MG63 (cell line): ENCODE data around the gene TXNRD3. TPM values are rescaled to one million over a fixed set of nuclear protein-coding genes. Genes with fewer than 3 reads are reported as not detected.

Source experiments
- DNase-seq: peaks from one replicate; pipeline ENCODE4 v3.0.0-alpha.2; 2020
- H3K27me3 ChIP-seq: fragments of 250-450 bp; sonication (Bioruptor Pico); 2 replicates; pipeline ENCODE4 v1.5.1; 2020; ENCODE audit warnings: mild to moderate bottlenecking, moderate library complexity
- H3K36me3 ChIP-seq: fragments of 250-450 bp; sonication (Bioruptor Pico); 2 replicates; pipeline ENCODE4 v1.5.1; 2020; ENCODE audit warnings: mild to moderate bottlenecking, moderate library complexity
- H3K4me3 ChIP-seq: fragments of 250-450 bp; sonication (Bioruptor Pico); 2 replicates; pipeline ENCODE4 v1.5.1; 2020; ENCODE audit warnings: mild to moderate bottlenecking, moderate library complexity
- H3K9me3 ChIP-seq: fragments of 250-450 bp; sonication (Bioruptor Pico); 2 replicates; pipeline ENCODE4 v1.5.1; 2020; ENCODE audit warnings: mild to moderate bottlenecking, moderate library complexity
- total RNA-seq: library from RNA; depleted of rRNA; stranded (reverse); fragments of >200 nt; shearing (Covaris generic); gene quantifications from 2 replicates; pipeline ENCODE4 v1.2.3, GENCODE V29; 2014; ENCODE audit warnings: low replicate concordance; rRNA removed

The TXNRD3 gene
- total RNA-seq: 11.4 and 15.9 TPM in 2 replicates

DNA sequence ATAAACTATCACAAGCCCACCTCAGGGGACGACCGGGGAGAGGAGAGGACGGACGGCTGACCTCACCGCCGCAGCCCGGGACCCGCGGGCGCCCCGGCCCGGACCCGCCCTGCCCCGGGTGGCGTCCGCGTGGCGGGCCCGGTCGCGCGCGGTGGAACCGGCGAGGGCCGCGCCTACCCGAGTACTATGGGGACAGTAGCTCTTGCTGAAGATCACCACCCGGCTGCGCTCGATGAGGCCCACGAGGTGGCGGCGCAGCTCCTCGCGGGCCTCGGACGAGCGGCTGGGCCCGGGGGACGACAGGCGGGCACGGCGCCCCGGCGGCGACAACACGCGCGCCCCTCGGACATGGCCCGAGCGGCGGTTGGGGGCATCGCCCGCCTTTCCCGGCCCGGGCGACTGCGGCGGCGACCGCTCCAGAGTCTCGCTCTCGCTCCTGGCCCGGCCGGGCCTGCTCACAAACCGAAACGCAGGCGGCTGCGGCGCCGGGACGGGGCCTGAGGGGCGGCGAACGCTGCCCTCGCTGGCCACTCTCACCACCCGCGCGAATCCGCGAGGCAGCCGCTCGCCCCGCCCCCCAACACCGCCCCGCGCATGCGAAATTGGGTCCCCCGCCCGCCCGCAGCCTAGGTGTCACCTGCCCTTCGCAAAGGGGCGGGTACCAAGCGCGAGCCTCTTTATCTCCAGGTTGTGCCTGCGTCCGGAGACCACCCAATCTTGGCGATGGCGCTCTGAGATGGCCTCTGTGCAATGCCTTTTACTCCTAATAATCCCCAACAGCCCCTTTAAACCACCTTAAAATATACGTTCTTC is at the start of gene TXNRD3:
Gene TXNRD3, minus strand, starts transcription at position 554 of the 813 bp plus-strand sequence.
- H3K4me3 ChIP-seq: peak within 1 kb of the TSS; percentile 59
- H3K27me3 ChIP-seq: no peaks in the 10 kb centered on the region
- no peaks in the 10 kb centered on the region; the same call in 1 of the 2 replicates for H3K36me3 ChIP-seq
- peak; percentile 86 for DNase-seq
- H3K9me3 ChIP-seq: peaks cover 6% of the 10 kb centered on the region; the same call in 1 of the 2 replicates

DNA sequence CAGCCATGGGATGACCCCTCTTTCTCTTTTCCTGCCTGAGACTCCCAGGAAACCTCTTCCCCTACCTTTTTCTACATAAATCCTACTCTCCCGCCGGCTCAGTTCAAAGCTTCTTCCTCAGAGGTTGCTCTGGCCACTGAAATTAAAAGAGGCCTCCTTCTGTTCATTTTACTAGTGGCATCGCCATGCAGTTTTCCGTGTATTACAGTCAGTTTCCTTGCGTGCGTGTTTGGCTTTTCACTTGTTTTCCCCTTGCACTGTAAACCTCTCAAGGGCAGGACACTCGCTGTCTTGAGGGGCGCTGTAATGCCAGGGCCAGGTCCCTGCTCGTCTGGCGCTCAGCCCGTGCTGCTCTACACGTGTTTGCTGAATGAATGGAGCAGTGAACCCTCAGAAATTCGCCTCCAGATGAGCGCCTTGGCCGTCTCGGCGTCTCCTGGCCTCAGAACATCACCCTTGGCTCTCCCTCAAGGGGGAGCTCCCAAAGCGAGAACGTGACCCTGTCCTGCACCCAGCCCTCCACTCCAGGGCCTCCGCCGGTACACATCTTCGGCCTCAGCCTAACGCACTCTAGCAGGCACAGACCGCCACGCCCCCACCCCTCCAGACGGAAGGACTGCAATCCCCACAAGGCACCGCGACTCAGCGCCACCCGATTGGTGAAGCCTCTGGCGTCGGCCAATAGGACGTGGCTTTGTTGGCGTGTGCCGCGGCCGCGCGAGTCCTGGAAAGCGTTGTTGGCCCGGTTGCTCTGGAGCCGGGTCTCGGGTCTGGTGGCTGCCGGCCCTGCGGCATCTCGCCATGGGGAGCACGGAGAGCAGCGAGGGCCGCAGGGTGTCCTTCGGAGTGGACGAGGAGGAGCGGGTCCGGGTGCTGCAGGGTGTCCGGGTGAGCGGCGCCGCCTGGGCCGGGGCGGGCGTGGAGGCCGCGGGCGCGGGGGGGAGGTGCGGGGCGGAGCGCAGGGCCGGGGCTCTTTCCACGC is 48.9 kb upstream of the TXNRD3 start, which contains the start of gene CHCHD6:
Gene CHCHD6, plus strand, starts transcription at position 729 of the 982 bp plus-strand sequence. Its CDS starts 73 bp downstream, at position 802.
- peaks cover 7% of the 10 kb centered on the region; the same call in 1 of the 2 replicates for H3K27me3 ChIP-seq
- H3K9me3 ChIP-seq: peaks cover 6% of the 10 kb centered on the region; the same call in 1 of the 2 replicates
- H3K4me3 ChIP-seq: peak within 1 kb of the TSS; percentile 83
- peaks cover 5% of the 10 kb centered on the region for H3K36me3 ChIP-seq
- peak; percentile 99 for DNase-seq

DNA sequence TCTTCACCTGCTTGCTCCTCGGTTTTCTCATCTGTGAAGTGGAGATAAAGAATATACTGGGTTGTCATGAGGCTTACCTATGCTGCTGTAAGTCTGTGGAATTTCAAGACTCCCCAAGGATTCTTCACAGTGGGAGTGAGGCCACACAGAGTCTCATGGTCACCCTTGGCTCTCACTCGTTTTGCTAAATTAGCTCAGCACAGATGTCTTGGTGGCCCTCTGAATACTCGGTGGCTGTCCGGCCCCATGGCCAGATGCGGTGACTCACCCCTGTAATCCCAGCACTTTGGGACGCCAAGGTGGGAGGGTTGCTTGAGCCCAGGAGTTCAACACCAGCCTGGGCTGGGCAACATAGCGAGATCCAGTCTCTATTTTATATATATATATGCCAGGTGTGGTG is 44.1 kb upstream of the TXNRD3 start:
- DNase-seq: no peak
- H3K36me3 ChIP-seq: no peaks in the 10 kb centered on the region
- peaks cover 6% of the 10 kb centered on the region for H3K9me3 ChIP-seq
- H3K27me3 ChIP-seq: peaks cover 34% of the 10 kb centered on the region
- H3K4me3 ChIP-seq: no peak overlapping the region

DNA sequence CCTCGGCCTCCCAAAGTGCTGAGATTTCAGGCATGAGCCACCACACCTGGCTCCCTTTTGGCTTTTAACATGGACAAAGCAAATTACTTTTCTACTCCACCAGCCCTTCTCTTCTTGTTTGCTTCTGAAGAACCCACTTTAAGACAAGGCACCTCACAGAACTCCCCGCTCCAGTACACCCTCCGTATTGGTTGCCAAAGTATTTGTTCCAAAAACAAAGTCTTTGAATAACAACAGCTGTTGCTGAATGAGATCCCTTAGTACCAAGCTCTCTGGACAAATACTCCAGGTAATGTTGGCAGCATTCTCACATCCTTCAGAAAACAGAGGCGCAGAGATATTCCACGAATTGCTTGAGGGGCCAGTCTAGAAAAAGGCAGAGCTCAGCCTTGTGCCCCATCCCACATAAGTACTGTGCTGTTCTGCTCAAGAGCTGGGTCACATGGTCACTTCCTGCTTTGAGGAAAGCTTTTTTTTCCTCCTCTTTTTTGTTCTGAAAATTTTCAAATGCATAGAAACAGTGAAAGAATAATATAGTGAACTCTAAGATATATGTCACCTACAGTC is 41.9 kb upstream of the TXNRD3 start:
- H3K27me3 ChIP-seq: peaks cover 42% of the 10 kb centered on the region
- H3K9me3 ChIP-seq: peaks cover 6% of the 10 kb centered on the region
- no peak for DNase-seq
- no peak overlapping the region for H3K4me3 ChIP-seq
- no peaks in the 10 kb centered on the region for H3K36me3 ChIP-seq

DNA sequence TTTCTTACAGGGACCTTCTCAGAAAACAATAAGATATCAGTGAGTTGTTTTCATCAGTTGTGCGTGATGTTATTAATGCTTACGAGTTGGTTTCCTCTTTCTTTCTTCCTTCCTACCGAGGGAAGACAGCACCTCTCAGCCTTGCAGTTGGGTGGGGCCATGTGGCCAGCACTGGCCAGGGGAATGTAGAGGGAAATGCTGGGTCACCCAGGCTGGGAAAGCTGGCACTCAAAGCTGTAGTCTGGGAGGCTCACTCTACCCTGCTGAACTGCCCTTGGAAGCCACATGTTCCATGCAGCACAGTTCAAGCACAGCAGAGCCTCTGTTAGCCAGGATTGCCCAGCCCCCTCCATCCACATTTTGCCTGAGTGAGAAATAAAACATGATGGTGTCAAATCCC is 39.0 kb upstream of the TXNRD3 start:
- Histone ChIP-seq H3K9me3 (no peaks in the 10 kb centered on the region; the same call in 1 of the 2 replicates), H3K36me3 (no peaks in the 10 kb centered on the region), H3K4me3 (no peak overlapping the region), H3K27me3 (peaks cover 38% of the 10 kb centered on the region)
- no peak for DNase-seq

DNA sequence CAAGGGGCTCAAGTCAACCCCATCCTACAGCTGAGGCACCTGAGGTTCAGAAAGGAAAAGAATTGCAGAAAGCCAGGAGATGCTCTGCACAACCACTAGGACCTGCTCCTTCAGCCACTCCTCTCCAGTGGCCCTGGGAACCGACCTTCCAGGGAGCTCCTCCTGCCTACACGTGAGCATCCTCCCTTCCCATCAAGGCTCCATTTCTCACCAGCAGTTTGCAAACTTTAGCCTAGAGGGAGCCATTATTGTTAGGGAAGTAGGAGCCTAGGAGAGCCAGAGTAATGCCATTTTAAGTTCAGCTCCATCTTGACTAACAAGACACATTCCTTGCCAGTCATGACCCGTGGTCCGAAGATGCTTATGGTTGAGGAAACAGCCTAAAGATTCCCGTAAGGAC is 37.9 kb upstream of the TXNRD3 start:
- Histone ChIP-seq H3K4me3 (no peak overlapping the region), H3K9me3 (no peaks in the 10 kb centered on the region; the same call in 1 of the 2 replicates), H3K27me3 (peaks cover 41% of the 10 kb centered on the region), H3K36me3 (no peaks in the 10 kb centered on the region)
- DNase-seq: no peak

DNA sequence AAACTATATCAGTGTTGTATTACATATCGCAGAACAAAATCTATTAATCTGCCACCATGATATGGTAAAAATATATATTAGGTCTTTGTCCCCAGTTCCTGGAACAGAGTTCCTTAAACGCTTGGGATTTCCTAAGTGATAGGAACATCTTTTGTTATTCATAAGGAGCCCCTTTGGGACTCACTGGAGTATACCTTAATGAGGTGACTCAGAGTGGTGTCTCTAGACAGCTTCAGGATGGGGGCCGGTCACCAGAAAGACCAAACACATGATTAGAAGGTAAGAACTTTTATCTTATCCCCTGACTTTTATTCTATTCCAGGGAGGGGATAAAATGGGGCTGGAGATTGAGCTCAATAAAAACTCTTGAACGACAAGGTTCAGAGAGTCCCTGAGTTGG is 36.8 kb upstream of the TXNRD3 start:
- H3K36me3 ChIP-seq: no peaks in the 10 kb centered on the region
- no peaks in the 10 kb centered on the region; the same call in 1 of the 2 replicates for H3K9me3 ChIP-seq
- peaks cover 35% of the 10 kb centered on the region for H3K27me3 ChIP-seq

DNA sequence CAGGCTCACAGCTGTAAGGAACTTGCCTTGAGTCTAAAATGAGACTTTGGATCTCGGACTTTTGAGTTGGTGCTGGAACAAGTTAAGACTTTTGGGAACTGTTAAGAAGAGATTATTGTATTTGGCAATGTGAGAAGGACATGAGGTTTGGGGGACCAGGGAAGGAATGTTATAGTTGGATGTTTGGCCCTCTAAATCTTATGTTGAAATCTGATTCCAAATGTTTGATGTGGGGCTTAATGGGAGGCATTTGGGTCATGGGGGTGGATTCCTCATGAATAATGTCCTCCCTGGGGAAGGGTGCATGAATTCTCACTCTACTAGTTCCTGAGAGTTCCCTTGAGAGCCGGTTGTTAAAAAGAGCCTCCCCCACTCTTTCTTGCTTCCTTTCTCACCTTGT is 30.6 kb upstream of the TXNRD3 start:
- no peaks in the 10 kb centered on the region for H3K9me3 ChIP-seq
- no peak for DNase-seq
- no peak overlapping the region for H3K4me3 ChIP-seq
- H3K36me3 ChIP-seq: no peaks in the 10 kb centered on the region
- H3K27me3 ChIP-seq: peaks cover 6% of the 10 kb centered on the region; the same call in 1 of the 2 replicates

More for the DNA sequence above, 36.8 kb upstream of the TXNRD3 start:
- H3K4me3 ChIP-seq: no peak overlapping the region
- DNase-seq: no peak

DNA sequence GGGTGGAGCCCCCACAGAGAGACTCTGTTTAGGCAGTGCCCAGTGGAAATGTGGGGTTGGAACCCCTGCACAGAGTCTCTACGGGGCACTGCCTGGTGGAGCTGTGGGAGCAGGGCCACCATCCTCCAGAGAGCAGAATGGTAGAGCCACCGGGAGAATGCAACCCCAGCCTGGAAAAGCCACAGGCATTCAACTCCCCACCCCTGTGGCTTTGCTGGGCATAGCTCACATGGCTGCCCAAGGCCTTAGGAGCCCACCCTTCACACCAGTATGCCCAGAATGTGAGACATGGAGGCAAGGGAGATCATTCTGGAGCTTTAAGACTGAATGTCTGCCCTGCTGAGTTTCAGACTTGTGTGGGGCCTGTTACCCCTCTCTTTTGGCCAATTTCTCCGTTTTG is 30.1 kb upstream of the TXNRD3 start:
- Histone ChIP-seq H3K27me3 (peaks cover 3% of the 10 kb centered on the region; the same call in 1 of the 2 replicates), H3K9me3 (no peaks in the 10 kb centered on the region), H3K36me3 (no peaks in the 10 kb centered on the region), H3K4me3 (no peak overlapping the region)
- no peak for DNase-seq

DNA sequence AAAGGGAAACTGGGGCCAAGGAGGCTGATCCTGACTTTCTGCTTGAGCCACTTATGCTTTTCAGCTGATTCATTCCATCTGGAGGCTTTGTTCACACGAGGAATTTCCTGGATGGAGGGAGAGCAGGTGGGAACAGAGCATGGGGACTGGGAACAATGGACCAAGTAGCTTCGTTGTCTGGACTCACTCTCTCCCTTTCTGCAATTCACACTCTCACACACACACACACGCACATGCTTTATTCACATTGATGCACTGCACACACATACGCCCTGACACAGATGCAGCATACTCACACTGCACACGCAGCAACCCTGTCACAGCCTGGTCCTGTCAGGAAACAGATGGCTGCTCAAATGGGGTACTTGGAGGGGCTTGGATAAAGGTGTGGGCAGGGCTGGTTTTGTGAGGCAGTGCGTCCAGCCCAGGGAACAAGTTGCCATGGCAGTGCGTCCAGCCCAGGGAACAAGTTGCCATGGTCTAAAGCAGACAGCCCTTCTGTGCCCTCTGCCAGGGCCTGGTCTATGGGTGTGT is 29.4 kb upstream of the TXNRD3 start:
- Histone ChIP-seq H3K36me3 (no peaks in the 10 kb centered on the region), H3K9me3 (no peaks in the 10 kb centered on the region), H3K27me3 (peaks cover 3% of the 10 kb centered on the region; the same call in 1 of the 2 replicates), H3K4me3 (no peak overlapping the region)
- no peak for DNase-seq

DNA sequence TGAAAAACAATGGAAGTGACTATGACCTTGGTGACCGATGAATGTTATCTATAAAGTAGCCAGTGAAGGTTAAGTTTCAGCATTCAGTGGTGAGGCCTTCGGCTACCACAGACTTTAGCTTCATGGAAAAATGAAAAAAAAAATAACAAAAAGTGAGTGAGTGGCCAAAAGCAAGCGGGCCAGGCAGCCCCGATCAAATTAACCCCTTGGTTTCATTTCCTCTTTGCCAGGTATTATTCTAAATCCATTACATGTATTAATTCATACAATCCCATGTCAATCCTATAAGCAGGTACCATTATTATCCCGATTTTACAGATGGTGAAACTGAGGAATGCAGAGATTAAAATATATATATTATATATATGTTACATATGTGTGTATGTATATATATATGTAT is 28.1 kb upstream of the TXNRD3 start:
- no peak overlapping the region for H3K4me3 ChIP-seq
- no peaks in the 10 kb centered on the region for H3K9me3 ChIP-seq
- H3K27me3 ChIP-seq: no peaks in the 10 kb centered on the region
- no peak for DNase-seq
- H3K36me3 ChIP-seq: no peaks in the 10 kb centered on the region

DNA sequence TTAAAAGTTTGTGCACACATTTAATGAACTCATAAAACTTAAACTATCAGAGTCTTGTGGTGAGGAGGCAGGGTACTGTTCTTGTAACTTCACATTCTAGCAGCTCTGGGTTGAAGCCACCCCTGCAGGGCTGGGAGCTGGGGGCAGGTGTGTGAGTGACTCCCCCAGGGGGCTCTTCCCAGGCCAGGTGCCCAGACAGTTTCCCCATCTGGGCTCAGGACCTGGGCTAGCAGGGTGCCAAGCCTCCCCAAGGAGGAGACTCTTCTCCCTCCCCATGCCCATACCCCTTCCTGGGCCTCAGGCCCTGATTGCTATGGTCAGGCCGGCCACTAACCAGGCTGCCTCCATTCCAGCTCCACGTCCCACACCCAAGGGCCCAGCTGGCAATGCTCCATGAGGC is 27.1 kb upstream of the TXNRD3 start:
- Histone ChIP-seq H3K9me3 (no peaks in the 10 kb centered on the region), H3K27me3 (no peaks in the 10 kb centered on the region), H3K36me3 (no peaks in the 10 kb centered on the region), H3K4me3 (no peak overlapping the region)
- DNase-seq: no peak

DNA sequence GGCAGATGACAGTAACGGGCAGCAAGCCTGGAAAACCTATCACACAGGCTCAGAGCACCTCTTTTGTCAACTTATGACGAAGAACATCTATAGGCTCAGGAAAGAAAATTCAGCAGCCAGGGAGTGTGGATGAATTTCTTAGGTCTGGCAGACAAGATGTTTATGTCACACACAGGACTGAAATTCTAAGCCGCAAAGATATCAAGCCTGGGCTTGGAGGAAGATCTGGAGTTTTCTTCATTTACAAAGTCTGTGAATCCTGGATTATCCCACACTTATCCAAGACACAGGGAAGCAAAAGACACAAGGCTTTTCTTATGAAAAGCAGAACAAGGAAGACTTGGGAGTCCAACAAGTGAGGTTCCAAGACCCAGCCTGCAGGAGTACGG is 25.7 kb upstream of the TXNRD3 start:
- DNase-seq: no peak
- Histone ChIP-seq H3K4me3 (no peak overlapping the region), H3K27me3 (no peaks in the 10 kb centered on the region)

DNA sequence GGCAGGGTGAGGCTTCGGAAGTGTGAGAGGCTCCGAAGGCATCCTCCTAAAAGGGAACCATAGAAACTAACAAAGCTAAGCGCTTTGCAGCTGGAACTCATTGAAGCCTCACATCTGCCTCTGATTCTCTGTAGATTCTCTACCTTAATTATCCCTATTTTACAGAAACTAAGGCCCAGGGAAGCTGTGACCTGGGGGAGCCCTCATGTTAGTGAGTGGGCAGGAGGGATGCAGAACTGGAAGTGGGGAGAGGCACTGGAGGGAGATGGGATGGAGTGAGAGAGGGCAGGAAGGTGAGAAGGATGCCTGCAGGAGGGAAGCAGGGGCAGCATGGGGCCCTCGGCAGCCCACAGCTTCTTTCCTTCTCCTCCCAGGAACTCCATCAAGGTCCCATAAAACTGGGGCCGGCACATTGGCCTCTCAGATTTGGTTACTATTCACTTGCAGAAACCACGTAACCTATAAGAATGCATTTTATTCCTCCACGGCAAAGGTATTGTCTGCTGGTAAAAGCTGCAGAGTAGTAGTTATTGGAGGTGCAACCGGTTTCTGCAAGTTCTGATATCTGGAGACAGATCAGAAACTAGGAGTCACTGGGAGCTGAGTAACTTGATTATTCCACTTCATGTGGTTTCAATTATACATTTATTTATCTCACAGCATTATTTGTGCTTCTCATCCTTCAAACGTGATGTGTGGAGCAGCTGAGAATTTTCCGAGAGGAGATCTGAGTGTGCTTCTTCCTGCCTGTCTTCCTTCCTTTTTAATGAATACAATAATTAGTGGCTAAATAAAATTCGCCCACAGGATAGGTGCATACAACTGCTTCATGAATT is 25.1 kb upstream of the TXNRD3 start:
- H3K36me3 ChIP-seq: no peaks in the 10 kb centered on the region
- no peaks in the 10 kb centered on the region for H3K27me3 ChIP-seq
- H3K9me3 ChIP-seq: no peaks in the 10 kb centered on the region; the same call in 1 of the 2 replicates
- no peak overlapping the region for H3K4me3 ChIP-seq
- no peak for DNase-seq

More for the DNA sequence above, 25.7 kb upstream of the TXNRD3 start:
- Histone ChIP-seq H3K36me3 (no peaks in the 10 kb centered on the region), H3K9me3 (no peaks in the 10 kb centered on the region)

DNA sequence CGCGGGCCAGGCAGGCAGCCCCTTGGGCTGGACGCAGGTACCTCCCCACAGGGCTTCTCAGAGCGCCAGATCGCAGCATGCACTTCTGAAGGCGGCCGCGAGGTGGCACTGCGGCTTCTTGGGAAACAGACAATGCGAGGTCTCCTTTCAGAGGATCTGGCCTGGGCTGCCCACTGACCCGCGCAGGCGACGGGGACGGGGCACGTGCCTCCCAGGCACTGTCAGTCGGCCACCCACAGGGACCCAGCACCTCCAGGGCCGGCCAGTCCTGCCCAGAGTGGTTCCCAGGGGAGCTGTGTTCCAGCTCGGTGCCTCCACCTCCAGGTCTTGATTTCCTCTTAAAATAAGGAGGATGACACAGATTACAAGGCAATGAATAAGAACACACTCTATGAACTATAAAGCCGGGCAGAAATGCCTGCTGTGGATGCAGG is 24.4 kb upstream of the TXNRD3 start:
- Histone ChIP-seq H3K27me3 (no peaks in the 10 kb centered on the region), H3K9me3 (peaks cover 4% of the 10 kb centered on the region), H3K4me3 (no peak overlapping the region), H3K36me3 (no peaks in the 10 kb centered on the region)
- peak; percentile 74 for DNase-seq
